Activated CD8-positive, alpha-beta T cell treated with anti-CD3 and anti-CD28 coated beads, Interleukin-2, amount 10 ng/mL, durations not matched to agents 7 days and 5 days (primary cell): ENCODE results near the gene PRR29. TPM values are rescaled to one million over a fixed set of nuclear protein-coding genes. Genes with fewer than 3 reads are reported as not detected.
"Not testable (repeated sequence)": the region's sequence is repeated elsewhere in the genome, so short reads cannot be mapped to it uniquely, and the experiment has no call there.

Experiments
- ATAC-seq: fragments of 150-1000 bp; cut with Tn5 transposase; one replicate; pipeline ENCODE4 v1.10.0; 2021; ENCODE audit warnings: moderate library complexity
- CTCF ChIA-PET: fragments of 350-600 bp; sonication (Branson Sonifier 250); formaldehyde crosslinking; loops from one replicate; lab custom pipeline; 2021; ENCODE audit warnings: antibody characterized with exemption; lab: Charles Lee
- POLR2A ChIA-PET: fragments of 350-600 bp; sonication (Branson Sonifier 250); formaldehyde crosslinking; loops from one replicate; lab custom pipeline; 2021; ENCODE audit warnings: antibody characterized with exemption; lab: Charles Lee
- DNase-seq: peaks from one replicate; pipeline ENCODE4 v3.0.0-alpha.2; 2020
- H3K27ac Mint-ChIP-seq: one replicate; pipeline ENCODE4 v1.8.0; 2021; ENCODE audit warnings: mild to moderate bottlenecking, mixed read lengths
- H3K27me3 Mint-ChIP-seq: one replicate; pipeline ENCODE4 v1.8.0; 2021; ENCODE audit warnings: low read depth, mixed read lengths
- H3K36me3 Mint-ChIP-seq: one replicate; pipeline ENCODE4 v1.8.0; 2021; ENCODE audit warnings: low read depth, mixed read lengths
- H3K4me1 Mint-ChIP-seq: one replicate; pipeline ENCODE4 v1.8.0; 2021; ENCODE audit warnings: low read depth, mixed read lengths
- H3K4me3 Mint-ChIP-seq: one replicate; pipeline ENCODE4 v1.8.0; 2021; ENCODE audit warnings: mild to moderate bottlenecking, mixed read lengths
- H3K9me3 Mint-ChIP-seq: one replicate; pipeline ENCODE4 v1.8.0; 2022; ENCODE audit warnings: mixed read lengths; ENCODE audit not compliant: insufficient read depth
- total RNA-seq, 2 experiments: library from RNA; stranded (reverse); gene quantifications; one replicate each; pipeline ENCODE4 v1.2.3, GENCODE V29; 2021

The PRR29 gene
- total RNA-seq, 2 experiments from 2014 or later = 0.97 to 1.3 TPM

DNA sequence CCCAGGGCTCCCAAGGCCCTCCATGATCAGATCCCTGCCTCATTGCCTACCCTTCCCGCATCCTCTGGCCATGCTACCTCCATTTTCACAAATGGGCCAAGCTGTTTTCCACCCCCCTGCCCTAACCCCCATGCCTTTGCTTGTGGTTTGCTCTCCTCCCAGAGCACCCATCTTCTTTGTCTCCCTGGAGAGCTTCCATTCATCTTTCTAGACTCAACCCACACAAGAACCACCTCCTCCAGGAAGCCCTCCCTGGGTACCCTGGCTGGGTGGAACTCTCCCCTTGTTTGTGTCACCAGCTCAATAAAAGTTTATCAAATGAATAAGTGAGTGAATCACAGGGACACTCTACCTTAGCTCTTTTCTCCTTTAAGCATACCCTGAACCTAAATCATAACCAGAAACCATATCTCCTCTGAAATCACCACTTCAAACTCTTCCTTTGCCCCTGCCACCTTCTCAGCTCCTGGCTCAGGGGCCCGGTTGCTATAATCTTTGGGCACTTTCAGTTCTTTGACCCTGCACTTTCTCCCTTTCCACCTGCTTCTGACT is 22.5 kb upstream of the PRR29 start:
- Mint-ChIP-seq H3K27ac (no peak overlapping the region), H3K36me3 (no peaks in the 10 kb centered on the region), H3K27me3 (peaks cover 17% of the 10 kb centered on the region), H3K4me3 (no peak overlapping the region), H3K4me1 (peaks cover 4% of the 10 kb centered on the region), H3K9me3 (no peaks in the 10 kb centered on the region)
- ATAC-seq (no peak), DNase-seq (no peak)
- POLR2A ChIA-PET = interaction anchor here (0.6 kb wide), 1 partner anchor 107 kb away, joined by 3 read pairs; no protein-coding TSS in a partner anchor
- CTCF ChIA-PET = interaction anchor here (0.9 to 5.4 kb wide), 10 partner anchors 9 to 158 kb away, joined by 3 to 23 read pairs (median 5); partner anchors contain the start of gene GH1

- no peaks in the 10 kb centered on the region for H3K36me3 Mint-ChIP-seq
- peaks cover 4% of the 10 kb centered on the region for H3K4me1 Mint-ChIP-seq
- ChIA-PET CTCF (interaction anchor here (1.0 to 5.4 kb wide), 8 partner anchors 9 to 157 kb away, joined by 3 to 23 read pairs (median 4); no protein-coding TSS in a partner anchor), POLR2A (interaction anchor here (0.6 kb wide), 1 partner anchor 30 kb away, joined by 3 read pairs; no protein-coding TSS in a partner anchor)
- H3K27me3 Mint-ChIP-seq = peaks cover 17% of the 10 kb centered on the region
- H3K27ac Mint-ChIP-seq = no peak overlapping the region
- DNase-seq = no peak
- no peak for ATAC-seq
- peaks cover under 1% of the 10 kb centered on the region for H3K9me3 Mint-ChIP-seq
- no peak overlapping the region for H3K4me3 Mint-ChIP-seq
These were observed 21.4 kb upstream of the PRR29 start for GRCh38 chr17:63976702-63977101.

DNA sequence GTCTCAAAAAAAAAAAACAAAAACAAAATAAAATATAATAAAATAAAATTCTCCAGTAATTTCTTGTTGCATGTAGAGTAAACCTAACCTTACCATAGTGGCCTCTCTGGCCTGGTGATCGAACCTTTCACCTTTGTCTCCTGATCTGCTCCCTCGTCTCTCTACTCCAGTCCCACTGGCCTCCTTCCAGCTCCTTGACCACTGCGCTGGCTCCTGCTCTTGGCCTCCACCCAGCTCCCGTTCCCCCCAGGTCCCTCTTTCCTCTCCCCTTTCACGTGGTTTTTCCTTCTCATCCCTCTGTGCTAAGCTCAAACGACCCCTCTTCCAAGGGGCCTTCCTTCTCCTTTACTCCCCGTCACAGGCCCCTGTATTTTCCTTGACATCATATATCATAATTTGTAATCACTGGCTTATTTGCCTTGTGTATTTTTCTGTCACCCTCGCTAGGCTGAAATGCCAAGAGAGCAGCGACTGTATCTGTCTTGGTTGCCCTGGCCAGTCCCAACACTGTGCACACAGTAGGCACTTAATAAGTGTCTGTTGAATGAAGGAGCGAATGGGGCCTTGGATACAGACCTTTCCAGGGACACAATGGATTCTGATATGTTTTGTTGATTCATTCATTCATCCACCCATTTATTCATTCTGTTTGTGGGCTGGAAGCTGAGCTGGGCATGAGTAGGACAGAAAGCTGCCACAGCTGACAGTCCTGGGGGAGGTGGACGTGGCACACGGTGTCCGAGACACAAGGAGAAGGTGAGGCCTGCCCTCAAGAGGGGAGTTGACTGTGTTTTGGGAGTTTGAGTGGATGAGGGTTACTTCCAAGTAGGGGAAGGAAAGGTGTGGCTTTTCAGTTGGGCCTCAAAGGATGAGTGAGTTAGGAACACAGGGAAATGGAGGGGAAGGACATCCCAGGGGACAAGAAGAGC is 19.6 kb upstream of the PRR29 start:
- CTCF ChIA-PET = interaction anchor here (0.7 to 2.6 kb wide), 6 partner anchors 12 to 441 kb away, joined by 3 to 14 read pairs (median 5); partner anchors contain the start of gene GH1
- peaks cover 4% of the 10 kb centered on the region for H3K4me1 Mint-ChIP-seq
- POLR2A ChIA-PET = interaction anchor here (0.6 kb wide), 1 partner anchor 15 kb away, joined by 3 read pairs; no protein-coding TSS in a partner anchor
- DNase-seq (no peak), ATAC-seq (no peak)
- H3K27me3 Mint-ChIP-seq = peaks cover 19% of the 10 kb centered on the region
- H3K27ac Mint-ChIP-seq = no peak overlapping the region
- peaks cover 2% of the 10 kb centered on the region for H3K36me3 Mint-ChIP-seq
- no peak overlapping the region for H3K4me3 Mint-ChIP-seq
- peaks cover 7% of the 10 kb centered on the region for H3K9me3 Mint-ChIP-seq

- H3K4me1 Mint-ChIP-seq = peaks cover 23% of the 10 kb centered on the region
- H3K36me3 Mint-ChIP-seq, H3K27ac Mint-ChIP-seq, H3K4me3 Mint-ChIP-seq, ATAC-seq, H3K9me3 Mint-ChIP-seq, POLR2A ChIA-PET, H3K27me3 Mint-ChIP-seq, DNase-seq: not testable (repeated sequence)
- CTCF ChIA-PET = interaction anchor here (0.9 to 1.9 kb wide), 4 partner anchors 8 to 151 kb away, joined by 3 to 7 read pairs (median 6); partner anchors contain the start of gene GH1
These were observed 15.5 kb upstream of the PRR29 start for GRCh38 chr17:63982641-63983040.

GRCh38 chr17:63983320-63983719 is 14.8 kb upstream of the PRR29 start:
- ATAC-seq (no peak), DNase-seq (no peak)
- H3K4me1 Mint-ChIP-seq = peaks cover 23% of the 10 kb centered on the region
- CTCF ChIA-PET = interaction anchor here (0.8 to 2.5 kb wide), 4 partner anchors 8 to 65 kb away, joined by 3 to 7 read pairs (median 4); partner anchors contain the start of gene GH1
- H3K27me3 Mint-ChIP-seq = peaks cover 2% of the 10 kb centered on the region
- no peak overlapping the region for H3K27ac Mint-ChIP-seq
- POLR2A ChIA-PET = no interaction called here
- no peak overlapping the region for H3K4me3 Mint-ChIP-seq
- H3K36me3 Mint-ChIP-seq = peaks cover 2% of the 10 kb centered on the region
- H3K9me3 Mint-ChIP-seq = peaks cover 7% of the 10 kb centered on the region

GRCh38 chr17:63984236-63984635 is 13.9 kb upstream of the PRR29 start:
- H3K4me3 Mint-ChIP-seq = no peak overlapping the region
- H3K4me1 Mint-ChIP-seq = peaks cover 23% of the 10 kb centered on the region
- peaks cover 7% of the 10 kb centered on the region for H3K9me3 Mint-ChIP-seq
- peaks cover 2% of the 10 kb centered on the region for H3K36me3 Mint-ChIP-seq
- H3K27ac Mint-ChIP-seq = no peak overlapping the region
- ChIA-PET CTCF (interaction anchor here (0.8 to 4.7 kb wide), 9 partner anchors 9 to 114 kb away, joined by 3 to 31 read pairs (median 6); partner anchors contain the start of genes CD79B and GH1), POLR2A (interaction anchor here (1.0 kb wide), 1 partner anchor 13 kb away, joined by 3 read pairs; no protein-coding TSS in a partner anchor)
- DNase-seq (no peak), ATAC-seq (no peak)
- peaks cover 2% of the 10 kb centered on the region for H3K27me3 Mint-ChIP-seq

DNA sequence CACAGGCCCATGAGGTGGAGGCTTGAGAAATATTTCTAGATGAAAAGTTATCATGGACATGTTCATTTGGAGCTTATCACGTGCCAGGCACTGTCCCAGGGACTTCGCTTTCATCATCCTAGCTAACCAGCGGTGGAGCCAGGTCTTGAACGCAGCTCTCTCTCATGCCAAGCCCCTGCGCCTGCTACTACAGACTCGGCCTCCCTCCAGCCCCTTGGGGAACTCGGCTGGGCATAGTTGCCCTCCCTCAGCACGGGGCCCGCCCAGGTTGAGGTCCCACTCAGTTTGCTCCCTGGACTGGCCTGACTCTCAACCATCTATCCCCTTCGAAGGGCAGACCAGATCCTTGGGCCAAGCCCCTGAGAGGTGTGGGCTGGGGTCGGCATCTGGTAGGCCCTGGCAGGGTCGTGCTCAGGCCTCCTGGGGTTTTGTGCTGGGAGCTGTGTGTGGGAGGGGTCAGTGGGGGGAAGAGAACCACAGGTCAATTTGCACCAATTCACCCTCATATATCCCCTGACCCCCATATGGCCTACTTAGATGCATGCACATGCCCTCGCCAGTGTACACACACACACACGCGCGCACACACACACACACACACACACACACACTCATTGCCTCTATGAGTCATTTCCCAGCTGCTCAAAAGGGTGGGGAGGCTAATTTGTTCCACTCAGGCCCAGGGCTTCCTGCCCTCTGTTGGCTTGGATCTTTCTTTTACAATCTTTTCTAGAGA is 13.3 kb upstream of the PRR29 start:
- peaks cover 23% of the 10 kb centered on the region for H3K4me1 Mint-ChIP-seq
- no peak overlapping the region for H3K4me3 Mint-ChIP-seq
- H3K36me3 Mint-ChIP-seq = peaks cover 2% of the 10 kb centered on the region
- ChIA-PET POLR2A (interaction anchor here (1.0 kb wide), 2 partner anchors 12 to 35 kb away, joined by 3 to 4 read pairs; partner anchors contain the start of gene ICAM2), CTCF (interaction anchor here (0.8 to 4.7 kb wide), 16 partner anchors 8 to 147 kb away, joined by 3 to 31 read pairs (median 4); partner anchors contain the start of genes CD79B, GH1 and ICAM2)
- peaks cover 7% of the 10 kb centered on the region for H3K9me3 Mint-ChIP-seq
- peaks cover 2% of the 10 kb centered on the region for H3K27me3 Mint-ChIP-seq
- DNase-seq = peak; percentile 84
- peak; percentile 84 for ATAC-seq
- peak overlapping the region; percentile 66 for H3K27ac Mint-ChIP-seq

GRCh38 chr17:63985387-63986140 is 12.6 kb upstream of the PRR29 start:
- ATAC-seq = no peak
- Mint-ChIP-seq H3K36me3 (peaks cover 2% of the 10 kb centered on the region), H3K4me1 (peaks cover 30% of the 10 kb centered on the region), H3K4me3 (no peak overlapping the region), H3K9me3 (peaks cover 7% of the 10 kb centered on the region), H3K27ac (peak overlapping the region; percentile 66), H3K27me3 (peaks cover 2% of the 10 kb centered on the region)
- DNase-seq = no peak
- ChIA-PET POLR2A (interaction anchor here (1.0 kb wide), 1 partner anchor 35 kb away, joined by 4 read pairs; the partner anchor contains the start of gene ICAM2), CTCF (interaction anchor here (0.8 to 4.7 kb wide), 17 partner anchors 9 to 146 kb away, joined by 3 to 31 read pairs (median 4); partner anchors contain the start of genes CD79B, GH1 and ICAM2)

DNA sequence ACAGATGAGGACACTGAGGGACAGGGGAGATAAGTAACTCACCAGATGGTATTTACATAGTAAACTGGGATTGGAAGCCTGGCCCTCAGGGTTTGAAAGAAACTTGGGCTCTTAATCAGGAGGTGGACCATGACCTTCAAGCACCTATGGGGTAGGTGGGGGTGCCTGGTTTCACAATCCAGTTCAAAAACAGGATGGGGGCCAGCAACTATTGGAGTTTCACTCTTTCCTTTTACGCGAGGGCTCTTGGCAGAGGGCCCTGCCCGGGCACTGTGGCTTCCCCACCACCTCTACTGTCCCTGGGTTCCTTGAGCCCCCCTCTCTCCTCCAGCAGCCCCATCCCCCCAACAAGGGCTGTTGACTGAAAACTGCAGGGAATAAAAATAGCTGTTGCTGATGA is 11.3 kb upstream of the PRR29 start:
- Mint-ChIP-seq H3K36me3 (peaks cover 2% of the 10 kb centered on the region), H3K9me3 (peaks cover 5% of the 10 kb centered on the region), H3K27me3 (peaks cover 6% of the 10 kb centered on the region), H3K4me3 (no peak overlapping the region), H3K27ac (no peak overlapping the region), H3K4me1 (peaks cover 38% of the 10 kb centered on the region)
- DNase-seq (no peak), ATAC-seq (no peak)
- ChIA-PET CTCF (interaction anchor here (0.9 to 4.7 kb wide), 6 partner anchors 39 to 147 kb away, joined by 3 to 31 read pairs (median 4); partner anchors contain the start of gene GH1), POLR2A (interaction anchor here (1.4 kb wide), 1 partner anchor 33 kb away, joined by 5 read pairs; the partner anchor contains the start of gene ICAM2)
